HG03521 (cell line): ENCODE measurements around the gene STK11.

Experiments
- ATAC-seq: cut with Tn5 transposase; IDR thresholded peaks from one replicate; pipeline ENCODE4 v1.9.1; 2021; ENCODE audit warnings: mild to moderate bottlenecking, moderate library complexity; ENCODE audit not compliant: unreplicated experiment

The STK11 gene, protein sequence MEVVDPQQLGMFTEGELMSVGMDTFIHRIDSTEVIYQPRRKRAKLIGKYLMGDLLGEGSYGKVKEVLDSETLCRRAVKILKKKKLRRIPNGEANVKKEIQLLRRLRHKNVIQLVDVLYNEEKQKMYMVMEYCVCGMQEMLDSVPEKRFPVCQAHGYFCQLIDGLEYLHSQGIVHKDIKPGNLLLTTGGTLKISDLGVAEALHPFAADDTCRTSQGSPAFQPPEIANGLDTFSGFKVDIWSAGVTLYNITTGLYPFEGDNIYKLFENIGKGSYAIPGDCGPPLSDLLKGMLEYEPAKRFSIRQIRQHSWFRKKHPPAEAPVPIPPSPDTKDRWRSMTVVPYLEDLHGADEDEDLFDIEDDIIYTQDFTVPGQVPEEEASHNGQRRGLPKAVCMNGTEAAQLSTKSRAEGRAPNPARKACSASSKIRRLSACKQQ

DNA sequence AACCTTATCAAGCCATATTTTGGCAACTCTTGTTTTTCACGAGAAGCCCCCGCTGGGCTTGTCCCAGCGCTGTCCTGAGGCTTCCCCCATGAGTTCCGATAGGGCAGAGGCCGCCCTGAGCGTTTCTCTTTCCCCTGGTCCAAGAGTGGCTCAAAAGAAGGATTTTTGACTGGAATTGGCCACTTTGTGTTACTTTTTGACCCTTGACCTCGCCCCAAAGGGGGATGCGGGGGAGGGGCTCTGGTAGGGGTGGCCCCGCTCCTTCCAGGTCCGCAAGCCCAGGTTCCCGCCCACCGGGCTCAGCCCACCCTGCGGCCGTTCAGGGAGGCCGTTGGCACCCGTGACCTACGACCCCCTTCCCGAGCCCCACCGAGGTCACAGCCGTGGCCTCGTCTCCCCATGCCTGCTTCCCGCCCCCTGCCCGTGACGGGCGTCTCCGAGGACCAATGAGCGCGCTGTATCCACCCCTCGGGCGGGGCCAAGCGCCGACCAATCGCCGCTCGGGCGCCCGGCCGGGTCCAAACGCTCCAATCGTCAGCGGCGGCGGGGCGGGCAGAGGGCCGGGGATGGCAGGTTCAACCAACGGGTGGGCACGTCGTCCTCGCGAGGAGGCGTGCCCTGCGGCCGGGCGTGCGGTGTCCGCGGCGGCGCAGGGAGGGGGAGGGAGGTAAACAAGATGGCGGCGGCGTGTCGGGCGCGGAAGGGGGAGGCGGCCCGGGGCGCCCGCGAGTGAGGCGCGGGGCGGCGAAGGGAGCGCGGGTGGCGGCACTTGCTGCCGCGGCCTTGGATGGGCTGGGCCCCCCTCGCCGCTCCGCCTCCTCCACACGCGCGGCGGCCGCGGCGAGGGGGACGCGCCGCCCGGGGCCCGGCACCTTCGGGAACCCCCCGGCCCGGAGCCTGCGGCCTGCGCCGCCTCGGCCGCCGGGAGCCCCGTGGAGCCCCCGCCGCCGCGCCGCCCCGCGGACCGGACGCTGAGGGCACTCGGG is at the start of gene STK11:
STK11 (plus strand) TSS at position 665 of the 986 bp plus-strand sequence. CDS start 1,136 bp downstream, outside the sequence.
- ATAC-seq = peak; percentile 91

DNA sequence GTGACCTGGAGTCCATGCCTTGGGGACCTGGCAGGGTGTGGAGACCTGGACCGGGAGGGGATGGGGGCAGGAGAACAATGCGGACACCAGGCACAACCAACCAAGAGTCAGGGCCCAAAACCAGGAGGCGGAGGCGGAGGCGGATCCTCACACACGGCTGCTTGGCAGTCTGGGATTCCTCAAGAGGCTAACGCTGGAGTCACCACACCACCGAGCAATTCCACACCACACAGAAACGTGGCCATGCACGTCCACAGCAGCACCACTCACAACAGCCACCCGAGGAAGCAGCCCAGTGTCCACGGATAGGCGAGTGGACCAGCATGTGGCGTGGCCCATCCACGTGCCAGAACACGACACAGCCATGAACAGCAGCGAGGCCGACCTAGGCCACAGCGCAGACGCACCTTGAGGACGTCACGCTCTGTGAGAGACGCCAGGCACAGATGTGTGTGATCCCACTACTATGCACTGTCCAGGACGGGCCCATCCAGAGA is 49.2 kb upstream of the STK11 start:
- ATAC-seq = no peak

DNA sequence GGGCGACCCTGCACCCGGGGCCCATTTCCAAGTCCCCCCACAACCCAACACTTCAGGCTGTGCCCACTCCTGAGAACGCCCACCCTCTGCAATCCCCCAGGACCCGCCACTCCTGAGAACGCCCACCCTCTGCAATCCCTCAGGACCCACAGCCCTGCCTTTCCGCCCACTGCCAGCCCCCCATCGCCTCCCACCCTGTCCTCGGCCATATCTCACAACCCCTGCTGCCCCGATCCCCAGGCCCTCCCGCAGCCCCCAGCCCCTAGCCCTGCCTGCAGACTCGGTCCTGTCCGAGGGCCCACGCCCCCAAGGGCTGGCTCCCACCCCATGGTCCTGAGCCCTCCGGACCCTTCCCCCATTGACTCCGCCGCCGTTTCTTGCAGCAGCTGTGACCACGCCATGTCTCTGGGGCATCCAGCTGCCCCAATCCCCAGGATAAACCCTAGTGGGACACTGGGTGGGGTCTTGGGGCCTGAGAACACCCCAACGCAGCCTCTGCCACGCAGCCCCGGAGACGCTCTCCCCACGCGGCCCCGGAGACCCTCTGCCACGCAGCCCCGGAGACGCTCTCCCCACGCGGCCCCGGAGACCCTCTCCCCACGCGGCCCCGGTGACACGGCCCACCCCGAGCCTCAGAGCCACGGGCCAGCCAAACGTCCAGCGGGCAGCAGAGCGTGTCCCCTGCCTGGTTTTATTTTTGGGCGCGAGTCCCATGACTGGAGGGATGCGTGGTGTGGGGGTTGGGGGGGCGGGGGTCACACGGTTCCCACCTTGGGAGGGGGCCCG is 48.6 kb upstream of the STK11 start:
- ATAC-seq = no peak

DNA sequence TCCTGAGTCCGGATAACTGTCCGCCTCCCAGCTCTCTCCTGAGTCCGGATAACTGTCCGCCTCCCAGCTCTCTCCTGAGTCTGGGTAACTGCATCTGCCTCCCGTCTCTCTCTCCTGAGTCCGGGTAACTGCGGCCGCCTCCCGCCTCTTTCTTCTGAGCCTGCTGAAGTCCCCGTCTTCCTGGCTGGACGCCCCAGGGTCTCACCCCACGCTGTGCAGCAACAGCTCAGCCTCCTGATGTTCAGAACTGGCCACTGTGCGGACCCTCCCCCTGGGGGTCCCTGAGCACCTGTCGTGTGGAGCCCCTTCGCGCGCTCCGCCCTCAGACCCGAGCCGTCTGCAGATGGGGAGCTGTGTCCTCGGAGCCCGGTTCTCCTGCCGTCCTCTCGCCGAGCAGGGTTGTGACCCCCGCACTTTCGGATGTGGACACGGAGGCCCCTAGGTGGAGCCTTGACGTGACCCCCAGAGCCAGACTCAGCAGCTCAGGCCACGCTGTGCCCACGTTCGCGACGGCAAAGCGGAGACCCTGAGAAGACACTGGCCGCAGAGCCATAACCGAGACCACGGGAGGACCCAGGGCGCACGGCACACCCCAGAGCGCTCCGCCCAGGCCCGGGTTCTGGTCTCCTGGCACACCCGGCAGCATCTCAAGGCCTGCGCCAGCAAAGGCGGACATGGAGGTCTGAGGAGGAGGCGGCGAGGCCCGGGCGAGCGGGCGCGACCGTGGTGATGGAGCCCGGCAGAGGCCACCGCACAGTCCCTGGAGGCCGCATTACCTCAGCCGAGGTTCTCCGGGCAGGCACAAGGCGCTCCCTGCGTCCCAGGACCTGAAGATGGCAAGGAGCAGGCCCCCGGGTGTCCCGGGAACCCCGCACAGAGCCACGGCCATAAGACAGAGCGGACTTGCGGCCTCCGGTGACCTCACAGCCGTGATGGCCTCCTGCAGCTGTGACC is 47.4 kb upstream of the STK11 start:
- no peak for ATAC-seq

DNA sequence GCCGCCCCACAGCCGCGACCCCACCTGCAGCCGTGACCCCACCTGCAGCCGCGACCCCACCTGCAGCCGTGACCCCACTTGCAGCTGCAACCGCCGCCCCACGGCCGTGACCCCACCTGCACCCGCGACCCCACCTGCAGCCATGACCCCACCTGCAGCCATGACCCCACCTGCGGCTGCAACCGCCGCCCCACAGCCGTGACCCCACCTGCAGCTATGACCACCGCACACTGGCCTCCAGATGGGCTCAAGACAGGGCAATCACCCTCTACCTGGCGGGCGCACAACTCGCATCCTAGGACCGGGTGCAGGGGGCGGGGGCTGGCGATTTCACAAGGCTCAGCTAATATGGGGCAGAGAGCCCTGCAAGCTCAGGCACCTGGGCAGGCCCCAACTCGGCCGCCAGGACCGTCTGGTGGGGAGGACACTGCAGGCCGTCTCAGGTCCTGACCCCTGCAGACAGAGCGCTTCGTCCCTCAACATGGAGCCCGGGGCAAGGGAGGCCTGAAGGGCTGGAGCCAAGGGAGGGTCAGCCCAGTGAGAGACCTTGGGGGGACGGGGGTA is 46.6 kb upstream of the STK11 start:
- no peak for ATAC-seq

DNA sequence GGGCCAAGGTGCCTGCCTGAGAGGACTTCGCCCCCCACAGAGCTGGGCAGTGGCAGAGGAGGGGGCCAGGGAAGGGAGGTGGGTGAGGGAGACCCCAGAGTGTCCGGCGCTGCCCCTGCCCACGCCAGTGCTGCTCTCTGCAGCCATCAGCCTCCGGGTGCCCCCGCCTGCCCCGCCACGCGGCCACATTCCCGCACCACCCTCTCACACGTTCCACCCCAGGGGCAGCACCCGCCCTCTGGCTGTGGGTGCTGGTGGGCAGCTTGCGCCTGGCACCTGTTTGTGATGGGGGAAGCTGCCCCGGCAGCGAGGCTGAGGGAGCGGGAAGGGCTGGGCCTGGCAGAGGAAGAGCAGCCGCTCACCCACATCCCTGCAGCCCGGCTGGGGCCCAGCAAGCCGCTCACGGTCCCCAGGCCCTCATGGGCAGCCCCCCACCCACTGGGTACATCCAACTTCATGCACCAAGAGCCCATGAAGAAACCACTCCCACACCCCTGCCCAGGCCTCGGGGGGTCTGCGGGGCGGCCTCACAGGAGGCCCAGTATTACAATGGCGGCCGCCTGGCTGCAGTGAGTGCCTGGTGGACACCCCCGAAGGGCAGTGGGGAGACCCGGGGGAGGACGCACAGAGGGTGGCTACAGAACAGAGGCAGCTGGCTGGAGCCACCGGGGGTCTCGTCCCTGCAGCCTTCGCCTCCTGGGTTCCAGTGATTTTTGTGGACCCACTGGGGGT is 45.5 kb upstream of the STK11 start:
- no peak for ATAC-seq

DNA sequence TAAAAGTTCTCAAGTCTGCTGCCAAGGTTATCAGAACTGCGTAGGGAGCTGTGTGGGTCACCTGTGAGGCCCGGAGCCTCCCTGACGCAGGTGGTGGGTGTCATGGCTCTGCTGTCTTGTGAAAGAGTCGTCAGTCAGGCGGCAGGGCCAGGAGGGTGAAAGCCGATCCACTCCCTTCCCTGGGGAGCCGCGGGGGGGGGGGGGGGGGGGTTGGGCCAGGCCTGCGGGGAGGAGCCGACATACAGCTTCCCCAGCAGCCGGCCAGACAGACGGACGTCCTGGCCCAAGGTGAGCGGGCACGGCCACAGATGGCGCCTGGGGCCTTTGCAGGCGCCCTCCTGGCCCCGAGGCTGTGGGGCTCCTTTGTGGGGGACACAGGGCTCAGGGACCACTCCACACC is 43.9 kb upstream of the STK11 start:
- ATAC-seq = no peak

DNA sequence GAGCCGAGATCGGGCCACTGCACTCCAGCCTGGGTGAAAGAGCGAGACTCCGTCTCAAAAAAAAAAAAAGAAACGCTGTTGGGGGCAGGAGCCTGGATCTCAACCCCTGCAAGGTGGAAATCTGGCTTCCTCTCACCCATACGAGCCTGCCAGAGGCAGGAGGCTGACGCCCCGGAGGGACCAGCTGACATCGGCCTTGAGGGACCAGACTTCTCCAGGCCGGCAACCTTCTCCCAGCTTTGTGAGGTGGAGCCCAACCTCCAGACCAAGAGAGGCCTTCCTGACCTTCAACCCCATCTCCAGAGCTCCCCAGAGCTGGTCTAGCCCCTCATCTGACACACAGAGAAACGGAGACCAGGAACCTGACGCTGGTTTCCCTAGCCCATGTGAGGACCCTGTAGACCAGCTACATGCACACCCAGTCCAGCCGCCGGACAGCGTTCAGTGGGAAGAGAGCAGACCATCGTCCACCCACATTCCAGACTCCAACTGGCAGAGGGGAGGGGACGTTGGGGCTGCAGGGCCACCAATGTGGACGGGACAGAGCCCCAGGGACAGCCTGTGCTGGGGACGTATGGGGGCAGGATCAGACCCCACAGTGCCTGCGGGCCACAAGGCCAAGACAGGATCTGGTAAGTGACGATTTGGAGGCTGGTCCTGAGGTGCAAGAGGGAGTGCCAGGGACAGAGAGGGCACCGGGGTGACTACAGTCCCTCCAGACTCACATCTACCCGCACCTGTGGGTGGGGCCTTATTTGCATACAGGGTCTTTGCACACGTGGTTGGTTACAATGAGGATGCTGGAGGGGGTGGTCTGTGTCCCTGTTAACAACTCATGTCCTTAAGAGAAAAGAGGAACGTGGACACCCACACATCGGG is 42.9 kb upstream of the STK11 start:
- no peak for ATAC-seq

DNA sequence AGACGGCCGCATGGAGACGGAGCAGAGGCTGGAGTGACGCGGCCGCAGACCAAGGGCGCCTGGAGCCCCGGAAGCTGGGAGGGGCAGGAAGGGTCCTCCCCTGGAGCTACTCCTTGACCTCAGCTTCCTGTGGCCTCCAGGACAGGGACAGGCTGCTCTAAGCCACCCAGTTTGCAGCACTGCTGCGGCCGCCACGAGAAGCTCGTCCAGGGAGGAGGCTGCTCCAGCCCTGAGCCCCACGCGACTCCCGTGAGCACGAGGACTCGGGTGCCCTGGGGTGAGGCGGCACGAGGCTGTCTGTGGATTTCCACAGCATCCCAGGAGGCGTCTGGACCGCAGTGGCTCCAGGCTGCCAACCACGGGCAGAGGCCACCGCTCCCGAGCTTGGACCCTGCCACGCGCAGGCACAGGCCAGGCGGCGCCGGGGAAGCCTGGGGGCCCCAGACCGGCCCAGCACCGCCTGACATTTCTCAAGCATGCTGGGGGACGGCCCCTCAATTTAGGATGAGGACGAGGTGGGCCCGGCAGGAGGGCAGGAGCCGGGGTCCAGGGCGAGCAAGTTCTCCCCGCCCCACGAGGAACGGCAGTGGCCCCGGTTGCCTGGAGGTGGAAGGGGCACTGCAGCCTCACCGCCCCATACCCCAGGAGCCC is 42.2 kb upstream of the STK11 start:
- ATAC-seq = no peak

DNA sequence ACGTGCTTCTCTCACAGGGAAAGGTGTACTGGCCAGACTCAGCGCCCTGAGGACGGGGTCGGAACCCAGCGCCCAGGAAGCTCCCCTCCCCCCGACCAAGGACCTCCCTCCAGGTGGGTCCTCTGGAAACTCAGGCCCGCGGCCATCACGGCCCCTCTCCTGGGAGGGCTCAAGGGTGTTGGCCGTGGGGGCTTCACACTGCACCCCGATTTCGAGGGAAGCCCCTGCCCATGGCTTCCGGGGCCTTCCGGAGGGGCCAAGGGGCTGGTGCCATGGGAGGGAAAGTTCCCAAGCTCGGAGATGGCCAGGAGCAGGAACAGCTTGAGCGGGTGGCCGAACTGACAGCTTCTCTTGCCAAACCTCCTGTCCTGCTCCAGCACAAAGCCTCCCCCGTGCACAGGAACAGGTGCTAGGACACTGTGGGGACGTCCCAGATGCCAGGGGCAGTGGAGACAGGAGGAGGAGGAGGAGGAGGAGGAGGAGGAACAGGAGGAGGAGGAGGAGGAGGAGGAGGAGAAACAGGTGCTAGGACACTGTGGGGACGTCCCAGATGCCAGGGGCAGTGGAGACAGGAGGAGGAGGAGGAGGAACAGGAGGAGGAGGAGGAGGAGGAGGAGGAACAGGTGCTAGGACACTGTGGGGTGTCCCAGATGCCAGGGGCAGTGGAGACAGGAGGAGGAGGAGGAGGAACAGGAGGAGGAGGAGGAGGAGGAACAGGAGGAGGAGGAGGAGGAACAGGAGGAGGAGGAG is 41.5 kb upstream of the STK11 start:
- ATAC-seq = no peak

DNA sequence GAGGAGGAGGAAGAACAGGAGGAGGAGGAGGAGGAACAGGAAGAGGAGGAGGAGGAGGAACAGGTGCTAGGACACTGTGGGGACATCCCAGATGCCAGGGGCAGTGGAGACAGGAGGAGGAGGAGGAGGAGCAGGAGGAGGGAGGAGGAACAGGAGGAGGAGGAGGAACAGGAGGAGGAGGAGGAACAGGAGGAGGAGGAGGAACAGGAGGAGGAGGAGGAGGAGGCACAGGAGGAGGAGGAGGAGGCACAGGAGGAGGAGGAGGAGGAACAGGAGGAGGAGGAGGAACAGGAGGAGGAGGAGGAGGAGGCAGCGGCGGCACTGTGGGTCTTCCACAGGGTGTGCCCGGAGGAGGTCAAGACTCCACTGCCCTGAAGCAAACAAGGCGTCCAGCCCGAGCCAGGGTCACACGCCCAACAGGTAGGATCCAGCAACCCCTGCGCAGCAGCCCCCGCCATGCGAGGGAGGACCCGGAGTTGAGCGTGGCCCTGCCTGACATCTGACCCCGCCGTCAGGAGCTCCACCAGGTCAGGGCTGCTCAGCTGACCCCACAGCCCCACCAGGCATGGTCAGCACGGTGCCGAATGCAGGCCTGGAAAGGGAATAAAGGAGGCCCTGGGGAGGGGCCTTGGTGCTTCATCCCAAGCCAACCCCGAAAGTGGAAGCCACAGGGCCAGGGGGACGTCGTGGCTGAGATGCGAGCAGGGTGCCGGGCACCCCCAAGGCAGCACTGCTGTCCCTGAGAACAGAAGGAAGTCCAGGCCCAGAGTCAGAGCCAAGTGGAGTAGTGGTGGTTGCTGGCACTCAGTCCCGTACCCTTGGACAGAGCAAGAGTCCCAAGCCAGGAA is 40.7 kb upstream of the STK11 start:
- no peak for ATAC-seq

DNA sequence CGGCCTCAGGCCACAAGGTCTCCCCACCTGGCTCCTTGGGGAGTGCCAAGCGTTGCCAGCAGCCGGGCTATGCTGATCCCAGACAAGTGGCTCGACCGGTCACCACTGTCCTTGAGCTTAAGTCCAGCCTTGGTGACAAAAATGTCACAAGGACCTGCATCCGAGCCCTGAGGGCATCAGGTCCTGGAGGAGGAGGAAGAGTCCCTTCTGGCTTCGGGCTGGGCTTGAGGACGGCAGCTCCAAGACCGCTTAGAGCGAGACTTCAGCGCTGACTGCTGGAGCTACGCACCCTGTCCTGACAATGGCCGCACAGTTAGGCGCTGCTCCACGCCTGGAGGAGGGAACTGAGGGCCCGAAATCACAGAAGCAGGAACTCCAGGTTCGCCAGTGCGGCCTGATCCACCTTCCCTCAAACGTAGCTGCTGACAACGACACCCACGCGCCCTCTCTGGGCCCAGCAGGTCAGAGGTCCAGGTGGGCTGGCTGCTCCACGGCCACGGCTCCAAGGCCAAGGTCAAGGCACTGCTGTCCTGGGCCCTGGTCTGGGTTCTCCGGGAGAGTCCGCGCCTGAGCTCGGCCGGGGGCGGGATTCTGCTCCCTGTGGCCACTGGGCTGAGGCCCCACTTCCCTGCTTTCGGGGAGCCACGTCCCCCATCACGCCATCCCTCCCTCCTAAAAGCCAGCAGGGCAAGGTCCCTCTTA is 38.6 kb upstream of the STK11 start:
- no peak for ATAC-seq

DNA sequence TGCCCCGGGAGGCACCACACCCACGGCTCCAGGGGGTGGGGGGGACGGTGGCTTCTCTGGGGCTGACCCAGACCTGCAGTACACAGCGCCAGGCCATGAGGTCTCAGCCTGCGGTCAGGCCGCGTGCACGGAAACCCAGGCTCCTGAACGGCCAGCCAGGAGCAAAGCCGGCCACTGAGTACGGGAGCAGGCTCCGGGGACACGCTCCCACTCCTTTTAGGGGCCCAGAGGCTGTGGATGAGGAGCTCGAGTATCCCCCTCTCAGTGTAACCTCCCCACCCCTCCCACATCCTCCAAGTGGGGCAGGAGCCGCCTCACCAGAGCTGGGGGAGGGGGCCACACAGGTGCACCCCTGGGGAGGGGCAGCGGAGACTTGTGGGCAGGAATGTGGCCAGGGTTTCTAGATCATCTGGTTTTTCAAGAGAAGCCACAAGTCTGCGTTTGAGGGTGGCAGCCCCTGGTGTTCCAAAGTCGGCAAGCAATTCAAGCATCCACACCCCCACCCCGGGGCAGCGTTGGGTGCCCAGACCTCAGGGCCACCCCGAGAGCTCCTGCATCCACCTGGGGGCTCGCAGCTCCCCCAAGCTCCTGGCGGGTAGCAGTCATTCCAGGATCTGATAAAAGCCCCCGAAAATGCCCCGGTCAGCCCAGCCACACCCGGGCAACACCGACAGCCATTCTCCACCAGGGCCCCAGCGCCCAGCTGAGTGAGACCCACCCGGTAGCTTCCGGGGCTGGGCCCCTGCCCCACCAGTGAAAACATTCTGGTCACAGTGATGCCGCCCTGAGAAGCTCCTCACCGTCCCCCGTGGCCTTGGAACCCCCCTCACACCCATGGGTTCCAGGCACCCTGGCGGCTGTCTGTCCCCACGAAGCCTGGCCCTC is 37.6 kb upstream of the STK11 start:
- no peak for ATAC-seq
